Measurements from ENCODE around the gene RAB11A. TPM values are rescaled to one million over a fixed set of nuclear protein-coding genes. Genes with fewer than 3 reads are reported as not detected.

Gene RAB11A
- polyA plus RNA-seq, 1 of the 3 experiments (the other 2 are of a cell fraction) = 352 TPM

GRCh38 chr15:65937054-65937453 lies 67.8 kb downstream of the RAB11A start:
- no peak overlapping the region for H3K9ac ChIP-seq
- WGBS (ENCODE audit: low lambda C conversion rate) = 96% methylated on average over 3 of the region's 3 CpGs
- ChIA-PET CTCF (interaction anchor here (1.4 to 2.1 kb wide), 2 partner anchors 20 to 351 kb away, joined by 5 read pairs; no protein-coding TSS in a partner anchor), POLR2A (interaction anchor here (0.9 to 1.1 kb wide), 2 partner anchors 9 to 68 kb away, joined by 3 read pairs; partner anchors contain the start of gene RAB11A)
- peak overlapping the region in 1 of 2 experiments; percentile 58; a peak in 1 of 4 replicates for H3K27ac ChIP-seq (ENCODE audit: low read depth in 2 of 2, low read length in 1 of 2)
- peaks cover 5% of the 10 kb centered on the region for H3F3A ChIP-seq (replicated peaks; ENCODE audit: insufficient read depth)
- H3K4me1 ChIP-seq (ENCODE audit: control insufficient read depth in 1 of 2, insufficient read depth in 2 of 2, low read depth in 1 of 2, low read length in 1 of 2) = peaks cover 10 to 35% of the 10 kb centered on the region in 2 experiments; a peak in 2 of 4 replicates
- H3K27me3 ChIP-seq (ENCODE audit: insufficient read depth) = no peaks in the 10 kb centered on the region
- no peaks in the 10 kb centered on the region for H3K9me2 ChIP-seq
- H3K9me3 ChIP-seq = no peaks in the 10 kb centered on the region
- TF ChIP-seq JUND (IDR thresholded peaks at IDR 0.05) = no peak
- TF ChIP-seq TEAD4 (IDR thresholded peaks at IDR 0.05; ENCODE audit: borderline replicate concordance, insufficient read depth) = no peak
- TF ChIP-seq IRF3 (IDR thresholded peaks at IDR 0.05; ENCODE audit: low read depth, low read length) = no peak
- no peak for TF ChIP-seq GABPA (IDR thresholded peaks at IDR 0.05; ENCODE audit: low read depth)
- TF ChIP-seq NRF1 (IDR thresholded peaks at IDR 0.05; ENCODE audit: low read depth, low read length) = no peak
- no peak for TF ChIP-seq TCF12 (IDR thresholded peaks at IDR 0.05)
- TF ChIP-seq USF2 (IDR thresholded peaks at IDR 0.05; ENCODE audit: borderline replicate concordance, low read depth, low read length) = no peak
- no peak for TF ChIP-seq MXI1 (IDR thresholded peaks at IDR 0.05; ENCODE audit: low read depth, low read length)
- no peak for TF ChIP-seq MAX (IDR thresholded peaks at IDR 0.05; ENCODE audit: low read depth)
- no peak for TF ChIP-seq CHD2 (IDR thresholded peaks at IDR 0.05; ENCODE audit: low read length, partially characterized antibody)
- no peak for TF ChIP-seq RXRA (IDR thresholded peaks at IDR 0.05; ENCODE audit: borderline replicate concordance, low read depth)
- TF ChIP-seq TAF1 (IDR thresholded peaks at IDR 0.05; ENCODE audit: borderline replicate concordance, low read depth, low read length) = no peak
- no peak for TF ChIP-seq RAD21 (IDR thresholded peaks at IDR 0.05; ENCODE audit: low read length)
- no peak for TF ChIP-seq ZBTB33 (IDR thresholded peaks at IDR 0.05; ENCODE audit: borderline replicate concordance, low read depth)
- no peak for TF ChIP-seq SMC3 (IDR thresholded peaks at IDR 0.05; ENCODE audit: low read depth, low read length)
- TF ChIP-seq EP300 (IDR thresholded peaks at IDR 0.05; ENCODE audit: borderline replicate concordance in 1 of 2, low read depth in 1 of 2, low read length in 1 of 2) = no peak
- TF ChIP-seq YY1 (IDR thresholded peaks at IDR 0.05; ENCODE audit: low read depth) = no peak
- TF ChIP-seq PBX3 (IDR thresholded peaks at IDR 0.05) = no peak
- TF ChIP-seq REST (IDR thresholded peaks at IDR 0.05; ENCODE audit: low read depth, low read length) = no peak
- no peak overlapping the region for H3K4me2 ChIP-seq
- H3K36me3 ChIP-seq (replicated peaks in 1 of 2; ENCODE audit: control insufficient read depth in 1 of 2, insufficient read depth in 2 of 2, low read length in 1 of 2) = no peaks in the 10 kb centered on the region
- no peak for DNase-seq
- no peak overlapping the region for H3K4me3 ChIP-seq (ENCODE audit: low read depth in 2 of 2, low read length in 1 of 2)
- no peaks in the 10 kb centered on the region for H4K20me1 ChIP-seq (ENCODE audit: insufficient read depth)
- H2AFZ ChIP-seq (ENCODE audit: low read depth) = no peak overlapping the region
- no peaks in the 10 kb centered on the region for H3K79me2 ChIP-seq (ENCODE audit: insufficient read depth)
